C4-2B (cell line): ENCODE results near the gene HIGD2B.
"Not testable (repeated sequence)": the region's sequence is repeated elsewhere in the genome, so short reads cannot be mapped to it uniquely, and the experiment has no call there.

ENCODE experiments used
- ZFX ChIP-seq: fragments of 450-650 bp; IDR thresholded peaks from 2 replicates; pipeline ENCODE4 v1.6.1; 2017
- TF ChIP-seq, protein P1 (sequence below): fragments of 450-650 bp; conservative IDR thresholded peaks from 2 replicates; pipeline ENCODE4 v1.5.1; 2017; ENCODE audit warnings: mild to moderate bottlenecking

DNA sequence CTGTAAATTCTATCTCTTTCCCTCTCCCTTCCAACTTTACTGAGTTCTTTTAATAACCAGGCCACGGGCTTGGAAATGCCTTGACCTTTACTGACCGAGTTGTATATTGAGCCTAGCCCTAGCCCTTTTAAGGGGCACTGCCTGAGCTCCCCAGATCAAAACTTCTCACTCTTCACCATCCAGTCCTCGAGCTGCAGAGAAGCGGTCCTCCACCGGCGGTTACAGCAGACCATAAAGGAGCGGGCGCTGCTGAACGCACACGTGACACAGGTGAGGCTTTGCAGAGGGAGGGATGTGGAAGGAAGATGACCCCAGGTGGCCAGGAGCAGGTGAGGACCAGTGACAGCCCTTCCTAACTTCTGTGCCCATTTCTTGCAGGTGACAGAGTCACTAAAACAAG, 24.9 kb downstream of the HIGD2B start:
- TF ChIP-seq, protein P1, sequence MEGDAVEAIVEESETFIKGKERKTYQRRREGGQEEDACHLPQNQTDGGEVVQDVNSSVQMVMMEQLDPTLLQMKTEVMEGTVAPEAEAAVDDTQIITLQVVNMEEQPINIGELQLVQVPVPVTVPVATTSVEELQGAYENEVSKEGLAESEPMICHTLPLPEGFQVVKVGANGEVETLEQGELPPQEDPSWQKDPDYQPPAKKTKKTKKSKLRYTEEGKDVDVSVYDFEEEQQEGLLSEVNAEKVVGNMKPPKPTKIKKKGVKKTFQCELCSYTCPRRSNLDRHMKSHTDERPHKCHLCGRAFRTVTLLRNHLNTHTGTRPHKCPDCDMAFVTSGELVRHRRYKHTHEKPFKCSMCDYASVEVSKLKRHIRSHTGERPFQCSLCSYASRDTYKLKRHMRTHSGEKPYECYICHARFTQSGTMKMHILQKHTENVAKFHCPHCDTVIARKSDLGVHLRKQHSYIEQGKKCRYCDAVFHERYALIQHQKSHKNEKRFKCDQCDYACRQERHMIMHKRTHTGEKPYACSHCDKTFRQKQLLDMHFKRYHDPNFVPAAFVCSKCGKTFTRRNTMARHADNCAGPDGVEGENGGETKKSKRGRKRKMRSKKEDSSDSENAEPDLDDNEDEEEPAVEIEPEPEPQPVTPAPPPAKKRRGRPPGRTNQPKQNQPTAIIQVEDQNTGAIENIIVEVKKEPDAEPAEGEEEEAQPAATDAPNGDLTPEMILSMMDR = not testable (repeated sequence)
- not testable (repeated sequence) for TF ChIP-seq ZFX
